Right lobe of liver (tissue), 6 donors: ENCODE measurements around the gene PLCB4. TPM values are rescaled to one million over a fixed set of nuclear protein-coding genes. Genes with fewer than 3 reads are reported as not detected.
A peak's percentile ranks its signal among the peaks of the same experiment; 100 is the strongest.

Experiments
- ATAC-seq, 4 donors: fragments of 200-7000 bp; cut with Tn5 transposase; one replicate each; pipeline ENCODE4 v1.9.1; 2020; ENCODE audit warnings: mild to moderate bottlenecking in 4 of 4, moderate library complexity in 4 of 4
- DNase-seq, 3 donors: peaks; one replicate each; pipeline ENCODE4 v3.0.0-alpha.2; 2020
- H3K27ac ChIP-seq, 3 donors: fragments of 200-600 bp; one replicate each; pipeline ENCODE4 v1.8.0; 2022
- H3K27me3 ChIP-seq, 2 donors: fragments of 200-600 bp; one replicate each; pipeline ENCODE4 v1.8.0; 2022
- H3K36me3 ChIP-seq, 4 donors: fragments of 200-600 bp; sonication (generic) in 1 of 4; one replicate each; pipeline versions ENCODE4 v1.5.1 to v1.8.0; 2017 to 2022; ENCODE audit warnings: control low read depth in 1 of 4
- H3K4me1 ChIP-seq, 4 donors: fragments of 200-600 bp; sonication (generic) in 1 of 4; one replicate each; pipeline versions ENCODE4 v1.5.1 to v1.8.0; 2017 to 2022; ENCODE audit warnings: control low read depth in 1 of 4
- H3K4me3 ChIP-seq, 3 donors: fragments of 200-600 bp; one replicate each; pipeline ENCODE4 v1.8.0; 2022
- H3K9me3 ChIP-seq, 4 donors: fragments of 200-600 bp; sonication (generic) in 1 of 4; one replicate each; pipeline versions ENCODE4 v1.5.1 to v1.8.0; 2017 to 2022; ENCODE audit warnings: control low read depth in 1 of 4
- POLR2A ChIP-seq: fragments of 450-650 bp; IDR thresholded peaks from one replicate; pipeline ENCODE4 v1.6.1; 2017; ENCODE audit warnings: antibody characterized with exemption, mild to moderate bottlenecking
- WGBS: methylation state at CpG from one replicate; pipeline ENCODE4 v1.1.6; 2018; ENCODE audit warnings: low coverage, low lambda C conversion rate; ENCODE audit not compliant: insufficient coverage; ENCODE audit errors: missing lambda C conversion rate; 5-methylcytosine and 5-hydroxymethylcytosine counted together
- intact Hi-C, 2 donors: fragments of 100-400 bp; cut with DNase I; formaldehyde crosslinking; loops; one replicate each; pipeline versions ENCODE4 v1.11.2 to v1.14.1; 2022
- total RNA-seq, 6 experiments: library from RNA; depleted of rRNA in 2 of 6; stranded (reverse); fragments of >200 nt in 2 of 6; fragmentation: NEBNext Ultra II Directional in 3 of 6; extraction: Animal tissue kit (Norgen Biotek cat#: 25700) in 3 of 6; gene quantifications; one replicate each; pipeline versions ENCODE4 v1.1.0 to v1.2.4, GENCODE V29; 2016 to 2023
- TF ChIP-seq, protein P1 (sequence below), 4 donors: fragments of 200-600 bp in 3 of 4; fragments of 450-650 bp in 1 of 4; IDR thresholded peaks; one replicate each; pipeline versions ENCODE4 v1.5.1 to v1.8.0; 2016 to 2022; ENCODE audit warnings: antibody characterized with exemption in 4 of 4, mild to moderate bottlenecking in 2 of 4
- donor health status: DM: no; HTN: yes; CAD: no.
- donor health status: DM: no; HTN: no; CAD: no.
- donor health status: DM: no; HTN: no; CAD: no.
- donor health status: DM: no; HTN: yes; CAD: no.
- donor health status: DM: no; HTN: yes; CAD: no.

PLCB4 gene
- total RNA-seq, 6 experiments from 2014 or later: 0.04 to 0.20 (median 0.15) TPM

DNA sequence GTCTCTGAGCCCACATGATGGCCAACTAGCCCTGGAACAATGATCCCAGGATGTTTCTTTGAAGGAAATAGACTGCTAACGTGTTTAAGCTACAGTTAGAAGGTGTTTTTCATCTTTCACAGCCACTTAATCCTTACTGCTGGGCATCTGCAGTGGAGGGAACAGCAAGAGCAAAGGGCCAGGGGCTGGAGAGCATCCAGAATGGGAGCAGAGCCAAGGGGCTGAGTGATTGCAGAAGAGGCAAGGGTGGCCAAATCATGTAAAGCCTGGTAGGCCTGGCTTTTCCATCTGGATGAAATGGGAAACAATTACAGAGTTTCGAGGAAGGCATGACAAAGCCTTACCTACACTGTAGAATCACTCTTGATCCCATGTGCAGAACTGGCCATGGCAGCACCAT is 426.8 kb downstream of the PLCB4 start:
- no peak for DNase-seq
- Histone ChIP-seq H3K9me3 (no peaks in the 10 kb centered on the region), H3K36me3 (no peaks in the 10 kb centered on the region), H3K27ac (no peak overlapping the region), H3K4me3 (no peak overlapping the region), H3K4me1 (no peaks in the 10 kb centered on the region), H3K27me3 (no peaks in the 10 kb centered on the region)
- no peak for ATAC-seq
- no peak for TF ChIP-seq POLR2A
- TF ChIP-seq, protein P1, sequence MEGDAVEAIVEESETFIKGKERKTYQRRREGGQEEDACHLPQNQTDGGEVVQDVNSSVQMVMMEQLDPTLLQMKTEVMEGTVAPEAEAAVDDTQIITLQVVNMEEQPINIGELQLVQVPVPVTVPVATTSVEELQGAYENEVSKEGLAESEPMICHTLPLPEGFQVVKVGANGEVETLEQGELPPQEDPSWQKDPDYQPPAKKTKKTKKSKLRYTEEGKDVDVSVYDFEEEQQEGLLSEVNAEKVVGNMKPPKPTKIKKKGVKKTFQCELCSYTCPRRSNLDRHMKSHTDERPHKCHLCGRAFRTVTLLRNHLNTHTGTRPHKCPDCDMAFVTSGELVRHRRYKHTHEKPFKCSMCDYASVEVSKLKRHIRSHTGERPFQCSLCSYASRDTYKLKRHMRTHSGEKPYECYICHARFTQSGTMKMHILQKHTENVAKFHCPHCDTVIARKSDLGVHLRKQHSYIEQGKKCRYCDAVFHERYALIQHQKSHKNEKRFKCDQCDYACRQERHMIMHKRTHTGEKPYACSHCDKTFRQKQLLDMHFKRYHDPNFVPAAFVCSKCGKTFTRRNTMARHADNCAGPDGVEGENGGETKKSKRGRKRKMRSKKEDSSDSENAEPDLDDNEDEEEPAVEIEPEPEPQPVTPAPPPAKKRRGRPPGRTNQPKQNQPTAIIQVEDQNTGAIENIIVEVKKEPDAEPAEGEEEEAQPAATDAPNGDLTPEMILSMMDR (IDR thresholded peaks at IDR 0.05): no peak
- intact Hi-C loops: no loop called here
- WGBS: 34% methylated on average over 2 of the region's 2 CpGs

DNA sequence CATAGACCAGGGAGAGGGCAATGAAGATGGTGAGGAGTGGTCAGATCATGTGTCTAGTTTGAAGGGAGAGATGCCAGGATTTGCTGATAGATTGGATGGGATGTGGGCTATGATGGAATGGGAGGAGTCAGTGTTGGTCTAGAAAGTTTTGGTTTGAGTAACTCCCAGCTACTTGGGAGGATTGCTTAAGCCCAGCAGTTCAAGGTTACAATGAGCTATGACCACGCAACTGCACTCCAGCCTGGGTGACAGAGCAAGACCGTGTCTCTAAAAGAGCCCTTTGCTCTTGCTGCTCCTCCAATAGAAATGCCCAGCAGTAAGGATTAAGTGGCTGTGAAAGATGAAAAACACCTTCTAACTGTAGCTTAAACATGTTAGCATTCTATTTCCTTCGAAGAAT is 427.3 kb downstream of the PLCB4 start:
- Histone ChIP-seq H3K36me3 (no peaks in the 10 kb centered on the region), H3K4me3 (no peak overlapping the region), H3K4me1 (no peaks in the 10 kb centered on the region), H3K27ac (no peak overlapping the region), H3K9me3 (no peaks in the 10 kb centered on the region), H3K27me3 (no peaks in the 10 kb centered on the region)
- DNase-seq (no peak), ATAC-seq (no peak)
- WGBS: 51% methylated on average over 2 of the region's 3 CpGs
- TF ChIP-seq, protein P1 (IDR thresholded peaks at IDR 0.05): no peak
- no peak for TF ChIP-seq POLR2A
- intact Hi-C loops: no loop called here

DNA sequence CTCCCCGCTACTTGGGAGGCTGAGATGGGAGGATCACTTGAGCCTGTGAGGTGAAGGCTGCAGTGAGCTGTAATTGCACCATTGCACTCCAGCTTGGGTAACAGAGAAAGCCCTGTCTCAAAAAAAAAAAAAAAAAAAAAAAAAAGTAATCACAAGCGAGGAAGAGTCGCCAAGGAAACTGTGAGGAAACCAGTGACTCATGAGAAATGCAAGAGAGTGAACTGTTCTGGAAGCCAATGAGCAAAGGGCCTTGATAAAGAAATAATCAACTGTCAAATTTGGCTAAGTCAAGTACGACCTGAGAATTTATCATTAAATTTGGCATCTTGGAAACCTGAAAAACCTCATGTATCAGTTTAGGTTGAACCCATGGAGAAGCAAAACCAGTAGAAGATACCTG is 429.4 kb downstream of the PLCB4 start:
- H3K27ac ChIP-seq: no peak overlapping the region
- H3K9me3 ChIP-seq: no peaks in the 10 kb centered on the region
- H3K4me3 ChIP-seq: no peak overlapping the region
- intact Hi-C loops: no loop called here
- no peaks in the 10 kb centered on the region for H3K4me1 ChIP-seq
- H3K27me3 ChIP-seq: no peaks in the 10 kb centered on the region
- DNase-seq: no peak
- ATAC-seq: no peak
- no peaks in the 10 kb centered on the region for H3K36me3 ChIP-seq
- 25% methylated on average over 3 of the region's 4 CpGs for WGBS
- TF ChIP-seq POLR2A: no peak

DNA sequence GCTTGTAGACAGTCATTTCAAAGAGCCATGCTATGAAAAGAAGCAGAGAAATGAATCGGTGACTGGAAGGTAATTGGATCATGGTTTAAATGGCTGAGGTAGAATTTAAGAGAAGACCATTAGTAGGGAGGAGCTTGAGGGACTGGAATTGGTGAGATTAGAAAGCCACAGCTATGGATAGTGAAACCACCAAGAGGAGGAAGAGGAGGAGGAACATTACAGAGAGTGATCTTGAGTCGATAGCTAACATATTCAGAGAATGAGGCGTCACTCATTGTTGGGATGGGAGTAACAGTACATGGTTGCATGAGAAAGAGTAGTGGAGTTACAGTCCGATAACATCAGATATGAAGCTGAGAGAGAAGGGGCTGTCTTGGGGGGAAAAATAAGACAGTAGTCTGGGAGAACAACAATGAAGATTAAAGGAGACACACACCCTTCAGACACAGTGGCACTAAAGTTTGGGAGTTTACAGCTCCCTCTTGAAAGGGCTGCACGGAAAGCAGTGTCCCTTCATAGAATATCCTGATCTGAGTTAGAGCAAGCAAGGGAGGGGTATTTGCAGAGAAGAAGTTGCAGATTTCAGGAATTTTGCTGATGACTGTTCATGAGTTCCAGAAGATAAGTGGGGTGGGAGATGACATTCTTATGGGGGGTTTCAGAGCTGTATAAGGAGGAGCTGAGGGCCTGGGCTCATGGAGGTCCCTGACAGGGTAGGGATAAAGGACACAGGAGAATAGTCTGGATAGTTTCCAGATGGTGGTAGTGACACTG is 430.4 kb downstream of the PLCB4 start:
- WGBS: 55% methylated on average over 5 of the region's 5 CpGs
- TF ChIP-seq, protein P1 (IDR thresholded peaks at IDR 0.05): no peak
- no peak for TF ChIP-seq POLR2A
- DNase-seq (no peak), ATAC-seq (no peak)
- no peaks in the 10 kb centered on the region for H3K36me3 ChIP-seq
- intact Hi-C loops: no loop called here
- no peaks in the 10 kb centered on the region for H3K4me1 ChIP-seq
- H3K27ac ChIP-seq: no peak overlapping the region
- no peaks in the 10 kb centered on the region for H3K9me3 ChIP-seq
- no peak overlapping the region for H3K4me3 ChIP-seq
- no peaks in the 10 kb centered on the region for H3K27me3 ChIP-seq

DNA sequence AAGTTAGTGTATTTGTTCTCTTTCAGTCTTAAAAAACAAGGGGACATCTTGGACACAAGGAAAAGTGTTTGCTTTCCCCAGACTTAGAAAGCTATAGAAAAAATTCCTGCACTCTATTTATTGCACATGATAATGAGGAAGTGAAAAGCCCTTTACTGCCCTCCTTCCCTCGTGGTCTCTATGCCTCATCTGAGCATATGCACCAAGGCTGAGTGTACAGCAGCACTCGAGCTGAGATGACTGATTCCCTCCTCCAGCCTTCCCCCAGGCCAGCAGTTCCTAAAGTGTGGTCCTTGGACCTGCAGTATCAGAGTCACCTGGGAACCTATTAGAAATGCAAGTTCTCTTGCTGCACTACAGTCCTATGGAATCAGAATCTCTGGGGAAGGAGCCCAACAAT is 431.2 kb downstream of the PLCB4 start:
- H3K36me3 ChIP-seq: no peaks in the 10 kb centered on the region
- ATAC-seq (peak; percentile 10 to 62 (median 38)), DNase-seq (no peak)
- no peak overlapping the region for H3K4me3 ChIP-seq
- no peaks in the 10 kb centered on the region for H3K4me1 ChIP-seq
- H3K27me3 ChIP-seq: peaks cover 0 to 3% of the 10 kb centered on the region in 2 donors
- no peaks in the 10 kb centered on the region for H3K9me3 ChIP-seq
- H3K27ac ChIP-seq: no peak overlapping the region
- no peak for TF ChIP-seq POLR2A
- TF ChIP-seq, protein P1 (IDR thresholded peaks at IDR 0.05): no peak
- intact Hi-C loops: no loop called here
- 0% methylated on average over 2 of the region's 2 CpGs for WGBS
